Vagina (tissue), 2 donors: ENCODE results near the gene FBXL20.

Experiments used
- CTCF ChIP-seq, 3 experiments: fragments of 450-650 bp in 2 of 3; fragments of 200-600 bp in 1 of 3; sonication (generic) in 1 of 3; IDR thresholded peaks; one replicate each; pipeline ENCODE4 v1.5.1; 2017 to 2019; ENCODE audit warnings: antibody characterized with exemption in 3 of 3, mild to moderate bottlenecking in 2 of 3, moderate library complexity in 2 of 3
- POLR2A ChIP-seq, 2 donors: fragments of 450-650 bp; IDR thresholded peaks; one replicate each; pipeline ENCODE4 v1.6.1; 2017; ENCODE audit warnings: antibody characterized with exemption in 2 of 2, mild to moderate bottlenecking in 2 of 2, moderate library complexity in 2 of 2
- POLR2AphosphoS5 ChIP-seq, 2 donors: sonication (generic); formaldehyde crosslinking; IDR thresholded peaks; one replicate each; pipeline ENCODE4 v1.9.0; 2017; ENCODE audit warnings: antibody characterized with exemption in 2 of 2, mild to moderate bottlenecking in 2 of 2, low read depth in 1 of 2; ENCODE audit not compliant: insufficient read depth in 1 of 2

GRCh38 chr17:39236450-39236927 is 164.9 kb downstream of the FBXL20 start:
- no peak for TF ChIP-seq POLR2A (IDR thresholded peaks at IDR 0.05)
- no peak for TF ChIP-seq CTCF (IDR thresholded peaks at IDR 0.05)
- TF ChIP-seq POLR2AphosphoS5 (IDR thresholded peaks at IDR 0.05; ENCODE audit: insufficient read depth in 1 of 2, low read depth in 1 of 2), result no peak
